Stimulated activated CD8-positive, alpha-beta memory T cell treated with anti-CD3 and anti-CD28 coated beads, Interleukin-7, amount 100 ng/mL, for 4 hours (primary cell): ENCODE results near the gene TMEM243.
A peak's percentile ranks its signal among the peaks of the same experiment; 100 is the strongest.

Experiments
- DNase-seq, 2 donors: peaks; one replicate each; pipeline ENCODE4 v3.0.0-alpha.2; 2020; ENCODE audit warnings: low read depth in 2 of 2

The TMEM243 gene

GRCh38 chr7:87159538-87159937 lies 60.0 kb downstream of the TMEM243 start:
- DNase-seq = no peak

GRCh38 chr7:87156709-87157108 lies 62.8 kb downstream of the TMEM243 start:
- DNase-seq = no peak

- no peak for DNase-seq
These were observed 63.7 kb downstream of the TMEM243 start for GRCh38 chr7:87155788-87156187.

DNA sequence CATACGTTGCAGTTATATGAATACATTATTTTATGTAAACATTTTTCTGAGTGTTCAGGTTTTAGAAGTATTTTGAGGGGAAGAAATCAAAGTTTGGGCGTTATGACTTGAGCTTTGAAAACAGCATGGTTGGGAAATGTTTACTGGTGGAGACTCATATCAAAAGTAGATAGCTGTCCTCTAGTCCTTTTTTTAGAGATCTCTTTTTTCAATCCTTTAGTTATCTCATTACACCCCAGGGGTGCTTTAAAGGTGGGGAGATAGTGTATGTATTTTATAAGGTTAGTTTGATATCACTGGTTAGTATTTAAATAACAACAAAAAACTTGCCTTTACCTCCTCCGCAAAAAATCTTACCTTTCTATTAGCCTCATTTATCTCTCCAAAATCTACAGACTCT lies 65.0 kb downstream of the TMEM243 start:
- no peak for DNase-seq

DNA sequence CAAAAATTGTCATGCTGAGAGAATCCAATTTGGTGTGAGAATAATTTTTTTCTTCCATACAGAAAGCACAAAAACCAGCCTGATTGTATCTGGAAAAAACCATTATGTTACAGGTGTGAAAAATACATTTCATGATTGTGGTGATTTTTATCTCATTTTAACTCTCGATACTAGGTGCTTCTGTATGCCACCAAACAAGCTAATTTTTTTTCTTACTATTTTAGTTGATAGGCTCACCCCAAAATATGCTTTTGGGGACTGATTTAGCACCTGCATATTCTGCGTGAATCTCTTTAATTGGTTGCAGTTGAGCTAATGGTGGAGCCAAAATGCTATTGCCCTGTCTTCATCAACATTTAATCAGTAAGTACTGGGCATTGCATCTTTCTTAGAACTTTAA lies 65.4 kb downstream of the TMEM243 start:
- no peak for DNase-seq

- peak in 1 of 2 donors; percentile 21 for DNase-seq
These were observed 66.5 kb downstream of the TMEM243 start for GRCh38 chr7:87152897-87153641.

DNA sequence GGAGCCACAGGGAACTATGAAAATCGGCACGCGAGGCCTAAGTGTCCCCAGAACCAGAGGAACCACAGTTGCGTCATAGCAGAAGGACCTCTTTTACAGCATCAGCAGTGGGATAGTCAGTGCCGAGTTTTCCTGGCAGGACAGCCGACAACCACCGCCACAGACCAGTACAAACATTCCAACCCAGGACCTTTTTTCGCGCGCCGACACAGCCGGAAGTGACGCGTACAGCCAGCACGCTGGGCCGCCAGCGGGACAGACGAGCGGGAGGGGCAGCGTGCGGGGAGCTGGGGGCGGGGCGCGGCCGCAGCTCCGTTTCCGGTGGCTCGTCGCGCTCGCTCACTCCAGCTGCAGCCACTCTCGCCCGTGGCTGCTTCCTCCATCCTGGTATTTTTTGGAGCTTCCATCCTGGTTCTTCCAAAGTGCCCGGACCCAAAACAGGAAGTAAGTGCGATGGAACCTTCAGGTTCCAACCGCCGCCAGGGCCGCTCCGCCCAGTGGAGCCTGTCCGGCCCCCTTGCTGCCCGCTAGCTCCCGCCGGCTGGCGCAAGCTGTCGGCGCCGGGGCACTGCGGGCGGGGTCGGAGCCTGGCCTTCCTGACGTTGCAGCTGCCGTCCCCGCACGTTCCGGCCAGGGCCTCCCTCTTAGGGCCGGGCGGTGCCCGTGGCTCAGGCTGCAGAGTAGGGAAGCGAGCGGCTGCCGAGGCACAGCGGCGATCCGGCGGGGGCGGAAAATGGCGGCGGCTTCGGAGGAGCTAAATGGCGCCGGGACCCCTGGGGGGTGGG lies 67.2 kb downstream of the TMEM243 start, which contains the start of gene DMTF1:
DMTF1 (plus strand) TSS at position 342 of the 785 bp plus-strand sequence. CDS start 12,489 bp downstream, outside the sequence.
- peak; percentile 76 to 85 for DNase-seq

DNA sequence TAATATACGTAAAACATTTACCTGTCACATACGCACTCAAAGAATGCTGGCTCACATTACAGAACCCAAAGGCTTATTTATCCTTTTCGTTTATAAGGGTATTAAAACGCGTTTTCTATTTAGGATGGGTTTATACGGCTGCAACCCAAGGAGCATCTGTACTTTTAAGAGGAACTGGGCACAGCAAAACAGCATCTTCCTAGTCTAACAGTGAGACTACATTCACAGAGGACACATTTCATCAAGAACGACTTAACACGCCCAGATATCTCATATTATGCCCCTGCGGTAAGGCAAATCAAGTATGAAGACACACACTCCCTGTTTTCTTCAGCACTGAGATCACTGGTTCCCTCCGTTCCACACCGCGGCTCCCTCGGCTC lies 67.8 kb downstream of the TMEM243 start:
- DNase-seq = no peak

DNA sequence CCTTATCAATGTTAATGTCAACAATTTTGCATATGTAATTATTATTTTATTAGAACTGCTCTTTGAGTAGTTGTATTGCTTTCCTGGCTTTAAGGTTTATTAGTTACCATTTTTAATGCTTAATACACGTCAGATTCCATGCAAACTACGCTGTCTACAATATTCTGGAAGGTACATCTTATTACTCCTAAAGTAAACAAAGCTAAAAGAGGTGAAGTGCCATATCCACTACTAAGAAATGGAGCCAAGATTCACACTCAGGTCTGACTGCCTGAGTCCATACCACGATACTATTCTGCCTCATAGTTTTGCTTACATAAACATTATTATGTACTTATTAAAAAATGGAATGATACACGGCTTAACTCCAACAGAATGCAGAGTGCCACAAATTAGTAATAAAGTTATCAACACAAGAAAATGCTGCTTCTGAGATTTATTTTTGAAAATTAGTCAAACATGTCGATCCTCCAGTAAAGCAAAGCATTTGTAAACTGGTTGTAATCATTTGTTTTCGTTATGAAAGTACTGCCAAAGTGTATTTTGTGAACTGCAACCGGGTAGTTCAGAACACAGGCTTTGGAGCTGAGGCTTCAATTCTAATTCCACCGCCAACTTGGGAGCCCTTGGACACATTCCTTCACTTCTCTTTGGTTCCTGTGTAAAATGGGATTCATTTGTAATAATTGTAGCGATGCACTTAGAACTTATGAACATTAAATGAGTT lies 68.4 kb downstream of the TMEM243 start:
- no peak for DNase-seq

GRCh38 chr7:87148332-87148955 lies 71.1 kb downstream of the TMEM243 start:
- DNase-seq = no peak

GRCh38 chr7:87147500-87147899 lies 72.0 kb downstream of the TMEM243 start:
- no peak for DNase-seq

DNA sequence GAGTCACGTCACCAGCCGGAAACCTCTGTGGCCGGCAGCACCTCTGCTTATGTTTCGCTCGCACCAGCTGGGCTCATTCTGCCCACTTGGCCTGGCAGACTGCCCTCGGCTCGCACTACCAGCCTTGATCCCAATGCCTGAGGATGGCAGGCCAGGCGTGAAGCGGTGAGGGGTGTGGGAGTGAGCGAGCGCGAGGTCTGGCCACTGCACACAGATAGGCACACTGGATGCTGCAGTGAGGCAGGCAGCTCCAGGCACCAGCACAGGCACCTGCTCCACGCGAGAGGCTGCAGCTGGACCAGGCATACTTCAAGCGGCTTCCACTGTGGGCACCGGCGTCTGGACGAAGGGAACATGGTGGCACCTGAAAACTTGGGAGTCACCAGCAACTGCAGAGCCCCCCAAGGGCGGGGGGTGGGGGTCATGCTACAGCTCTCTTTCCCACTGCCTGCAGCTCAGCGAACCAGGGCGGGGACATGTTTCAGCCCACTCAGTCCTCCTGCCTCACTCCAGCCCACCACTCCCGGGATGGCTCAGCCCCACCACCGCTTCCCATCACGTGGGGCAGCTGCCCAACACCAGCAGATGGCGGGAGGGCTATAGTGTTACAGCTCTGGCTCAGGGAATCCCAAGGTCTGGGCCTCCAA lies 72.7 kb downstream of the TMEM243 start:
- DNase-seq = no peak
